Immature natural killer cell (primary cell): Measurements from ENCODE around the gene CLMN. TPM values are rescaled to one million over a fixed set of nuclear protein-coding genes. Genes with fewer than 3 reads are reported as not detected.

ENCODE experiments used
- DNase-seq, 3 donors: peaks; one replicate each; pipeline ENCODE4 v3.0.0; 2022; ENCODE audit warnings: mixed read lengths in 1 of 3
- H3K27ac Mint-ChIP-seq, 6 donors: one replicate each; pipeline ENCODE4 v1.8.0; 2020; ENCODE audit warnings: mixed read lengths in 6 of 6, mild to moderate bottlenecking in 5 of 6, inconsistent platforms in 4 of 6, moderate library complexity in 3 of 6
- H3K27me3 Mint-ChIP-seq, 3 donors: one replicate each; pipeline ENCODE4 v1.8.0; 2020 to 2021; ENCODE audit warnings: low read depth in 3 of 3, mild to moderate bottlenecking in 3 of 3, mixed read lengths in 3 of 3, moderate library complexity in 3 of 3, inconsistent platforms in 1 of 3
- H3K36me3 Mint-ChIP-seq, 3 donors: one replicate each; pipeline ENCODE4 v1.8.0; 2020; ENCODE audit warnings: mixed read lengths in 3 of 3, inconsistent platforms in 2 of 3, mild to moderate bottlenecking in 2 of 3
- H3K4me1 Mint-ChIP-seq, 2 donors: one replicate each; pipeline ENCODE4 v1.8.0; 2020; ENCODE audit warnings: inconsistent platforms in 2 of 2, mild to moderate bottlenecking in 2 of 2, mixed read lengths in 2 of 2, moderate library complexity in 1 of 2
- H3K4me3 Mint-ChIP-seq, 5 donors: one replicate each; pipeline ENCODE4 v1.8.0; 2020; ENCODE audit warnings: mild to moderate bottlenecking in 5 of 5, mixed read lengths in 5 of 5, inconsistent platforms in 3 of 5, moderate library complexity in 3 of 5
- H3K9me3 Mint-ChIP-seq, 6 donors: one replicate each; pipeline ENCODE4 v1.8.0; 2020; ENCODE audit warnings: mild to moderate bottlenecking in 6 of 6, mixed read lengths in 6 of 6, inconsistent platforms in 4 of 6, moderate library complexity in 3 of 6
- polyA plus RNA-seq, 3 donors: library from polyadenylated mRNA; unstranded; fragments of 300-500 nt; fragmentation: Illumina TruSeq; gene quantifications; one replicate each; pipeline ENCODE4 v1.2.3, GENCODE V29; 2021

CLMN gene
- polyA plus RNA-seq, 3 donors from 2014 or later = 0.09 to 0.39 TPM; not detected in 1

DNA sequence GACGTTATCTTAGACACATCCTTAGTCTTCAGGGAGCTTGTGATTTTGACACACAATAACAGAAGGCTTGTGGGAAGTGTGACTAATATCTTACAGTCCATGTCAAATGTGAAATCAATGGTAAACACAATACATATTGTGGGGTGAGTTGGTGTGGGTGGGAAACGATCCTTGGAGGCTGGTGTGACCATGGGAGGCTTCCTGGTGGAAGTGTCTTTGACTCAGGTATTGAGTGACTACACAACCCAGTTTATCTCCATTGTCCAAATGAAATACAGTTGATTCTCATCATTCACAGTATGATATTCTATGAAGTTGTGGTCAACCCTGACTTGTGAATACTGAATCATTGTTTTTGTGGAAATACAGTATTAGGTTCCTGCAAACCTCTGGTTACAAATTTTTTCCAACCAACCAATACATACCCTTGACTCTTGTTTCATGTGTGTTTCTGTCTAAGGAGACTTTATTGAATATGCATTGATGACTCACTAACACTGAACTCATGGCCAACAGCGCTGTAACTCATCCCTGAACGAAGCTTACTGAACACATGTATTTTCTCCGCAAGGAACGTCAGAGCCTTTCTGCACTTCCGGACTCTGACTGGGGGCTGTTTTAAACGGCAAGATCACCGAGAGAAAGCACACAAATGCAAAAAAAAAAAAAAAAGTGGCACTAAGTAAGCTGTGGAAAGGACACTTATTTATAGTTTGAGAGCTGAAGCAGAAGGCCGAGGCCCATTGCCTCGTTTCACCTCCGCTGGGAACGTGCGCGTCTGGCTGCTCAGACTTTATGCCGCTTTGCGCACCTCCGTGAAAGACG is 59.0 kb downstream of the CLMN start:
- no peaks in the 10 kb centered on the region for H3K36me3 Mint-ChIP-seq
- H3K4me3 Mint-ChIP-seq = no peak overlapping the region
- no peaks in the 10 kb centered on the region for H3K4me1 Mint-ChIP-seq
- no peak for DNase-seq
- H3K27me3 Mint-ChIP-seq = peaks cover 0 to 4% (median 0%) of the 10 kb centered on the region in 3 donors
- H3K27ac Mint-ChIP-seq = no peak overlapping the region
- no peaks in the 10 kb centered on the region for H3K9me3 Mint-ChIP-seq

DNA sequence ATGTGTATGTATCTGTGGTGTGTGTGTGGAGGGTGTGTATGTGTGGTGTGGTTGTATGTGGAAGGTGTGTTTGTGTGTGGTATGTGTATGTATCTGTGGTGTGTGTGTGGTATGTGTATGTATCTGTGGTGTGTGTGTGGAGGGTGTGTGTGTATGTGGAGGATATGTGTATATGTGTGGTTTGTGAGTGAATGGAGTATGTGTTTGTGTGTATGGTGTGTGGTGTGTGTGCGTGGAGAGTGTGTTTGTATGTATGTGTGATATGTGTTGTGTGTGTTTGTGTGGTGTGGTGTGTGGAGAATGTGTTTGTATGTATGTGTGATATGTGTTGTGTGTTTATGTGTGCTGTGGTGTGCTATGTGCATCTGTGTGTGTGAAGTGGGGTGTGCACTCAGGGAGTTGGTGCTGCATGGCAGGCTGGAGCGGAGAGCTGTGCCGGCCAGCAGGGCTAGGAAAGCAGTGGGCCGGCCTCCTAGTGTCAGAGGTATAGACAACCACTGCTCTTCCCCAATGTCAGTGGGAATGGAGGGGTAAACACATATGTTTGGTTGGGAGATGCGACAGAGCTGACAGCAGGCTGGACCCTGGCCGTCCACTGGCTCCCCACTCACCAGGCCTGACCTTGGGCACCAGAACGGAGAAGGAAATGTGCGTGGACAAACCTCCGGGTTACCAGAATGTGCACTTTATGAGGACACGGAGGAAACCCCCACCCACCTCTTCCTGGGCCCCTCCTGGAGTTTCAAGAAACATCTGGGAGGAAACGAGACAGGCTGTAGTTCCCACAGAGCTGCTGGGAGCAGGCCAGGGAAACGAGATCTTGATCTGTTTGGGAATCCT is 60.7 kb downstream of the CLMN start:
- H3K27me3 Mint-ChIP-seq = peaks cover 0 to 4% (median 0%) of the 10 kb centered on the region in 3 donors
- no peak overlapping the region for H3K4me3 Mint-ChIP-seq
- no peak for DNase-seq
- no peak overlapping the region for H3K27ac Mint-ChIP-seq
- H3K4me1 Mint-ChIP-seq = no peaks in the 10 kb centered on the region
- H3K9me3 Mint-ChIP-seq = no peaks in the 10 kb centered on the region
- no peaks in the 10 kb centered on the region for H3K36me3 Mint-ChIP-seq

DNA sequence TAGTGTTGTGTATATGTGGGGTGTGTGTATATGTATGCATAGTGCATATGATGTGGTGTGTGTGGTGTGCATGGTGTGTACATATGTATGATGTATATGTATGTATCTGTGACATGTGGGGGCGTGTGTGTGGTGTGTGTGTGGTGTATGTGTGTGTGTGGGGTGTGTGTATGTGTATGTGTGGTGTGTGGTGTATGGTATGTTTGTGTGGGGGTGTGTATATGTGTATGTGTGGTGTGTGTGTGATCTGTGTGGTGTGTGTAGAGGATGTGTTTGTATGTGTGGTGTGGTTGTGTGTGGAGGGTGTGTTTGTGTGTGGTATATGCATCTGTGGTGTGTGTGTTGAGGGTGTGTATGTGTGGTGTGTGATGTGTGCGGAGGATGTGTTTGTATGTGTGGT is 61.6 kb downstream of the CLMN start:
- no peak overlapping the region for H3K27ac Mint-ChIP-seq
- no peak for DNase-seq
- H3K4me3 Mint-ChIP-seq = no peak overlapping the region
- H3K36me3 Mint-ChIP-seq = no peaks in the 10 kb centered on the region
- no peaks in the 10 kb centered on the region for H3K9me3 Mint-ChIP-seq
- peaks cover 0 to 4% (median 0%) of the 10 kb centered on the region in 3 donors for H3K27me3 Mint-ChIP-seq
- no peaks in the 10 kb centered on the region for H3K4me1 Mint-ChIP-seq

DNA sequence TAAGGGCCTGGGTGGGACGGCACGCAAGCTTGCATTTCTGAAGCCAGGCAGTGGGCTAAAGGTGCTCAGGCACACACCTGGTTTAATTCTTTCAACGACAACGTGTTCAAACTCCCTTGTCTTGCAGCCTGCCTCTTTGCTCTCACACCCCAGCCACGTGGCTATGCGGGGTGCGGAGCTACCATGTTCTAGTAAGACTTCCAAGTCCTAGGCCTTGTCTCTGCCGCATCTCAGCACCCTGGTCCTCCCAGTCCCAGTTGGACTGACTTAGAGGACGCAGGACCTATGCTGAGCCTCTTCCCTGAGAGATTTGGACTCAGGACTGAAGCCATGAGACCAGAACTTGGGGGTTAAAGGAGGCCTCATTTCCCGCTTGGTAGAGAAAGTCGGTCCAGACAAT is 62.2 kb downstream of the CLMN start:
- H3K27ac Mint-ChIP-seq = no peak overlapping the region
- no peak overlapping the region for H3K4me3 Mint-ChIP-seq
- no peaks in the 10 kb centered on the region for H3K4me1 Mint-ChIP-seq
- H3K9me3 Mint-ChIP-seq = no peaks in the 10 kb centered on the region
- no peak for DNase-seq
- H3K27me3 Mint-ChIP-seq = peaks cover 0 to 4% (median 0%) of the 10 kb centered on the region in 3 donors
- no peaks in the 10 kb centered on the region for H3K36me3 Mint-ChIP-seq

DNA sequence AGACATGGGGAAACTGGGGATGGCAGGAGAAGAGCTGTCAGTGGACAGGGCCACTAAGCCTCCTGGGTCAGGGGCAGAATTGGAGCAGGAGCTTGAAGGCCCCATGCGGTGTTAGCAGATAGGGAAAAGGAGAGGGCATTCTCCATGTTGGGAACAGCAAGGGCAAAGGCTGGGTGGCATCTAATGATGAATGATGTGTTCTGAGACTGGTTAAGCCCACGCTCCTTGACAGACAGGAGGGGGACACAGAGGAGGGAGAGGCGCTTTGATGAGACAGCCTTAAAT is 63.0 kb downstream of the CLMN start:
- no peaks in the 10 kb centered on the region for H3K36me3 Mint-ChIP-seq
- no peak overlapping the region for H3K27ac Mint-ChIP-seq
- H3K27me3 Mint-ChIP-seq = peaks cover 0 to 6% (median 0%) of the 10 kb centered on the region in 3 donors
- no peak for DNase-seq
- no peaks in the 10 kb centered on the region for H3K9me3 Mint-ChIP-seq
- no peaks in the 10 kb centered on the region for H3K4me1 Mint-ChIP-seq
- no peak overlapping the region for H3K4me3 Mint-ChIP-seq

DNA sequence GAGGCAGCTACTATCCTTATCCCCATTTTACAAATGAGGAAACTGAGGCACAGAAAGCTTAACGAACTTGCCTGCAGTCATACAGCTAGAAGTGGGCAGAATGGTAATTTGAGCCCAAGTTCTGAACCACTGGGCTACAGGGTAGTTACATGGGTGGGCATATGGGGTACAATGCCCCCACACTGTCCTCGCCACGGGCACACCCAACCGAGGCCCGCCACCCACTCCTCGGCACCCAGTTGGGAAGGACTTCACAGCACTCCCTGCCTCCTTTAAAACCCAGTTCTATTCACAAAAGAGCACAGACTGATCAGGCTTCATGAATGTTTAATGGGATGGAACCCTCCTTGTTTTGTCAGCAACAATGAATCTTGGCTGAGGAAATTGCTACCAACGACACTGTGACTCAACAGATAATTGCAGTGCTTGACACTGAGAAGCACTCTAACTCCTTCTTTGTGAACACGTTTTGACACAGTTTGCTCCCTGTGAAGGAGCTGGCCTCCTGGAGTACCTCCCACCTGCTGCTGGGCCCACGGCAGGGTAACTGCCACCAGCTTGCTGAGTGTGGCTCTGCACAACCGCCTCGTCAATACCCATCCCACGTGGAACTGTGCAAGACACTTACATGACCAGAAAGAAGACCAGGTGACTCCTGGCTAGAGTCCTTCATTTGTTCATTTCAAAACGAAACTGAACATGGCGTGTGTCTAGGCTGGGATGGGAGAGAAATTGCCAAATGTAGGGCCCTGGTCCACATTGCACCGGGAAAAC is 63.5 kb downstream of the CLMN start:
- H3K4me3 Mint-ChIP-seq = no peak overlapping the region
- H3K4me1 Mint-ChIP-seq = no peaks in the 10 kb centered on the region
- peaks cover 0 to 6% (median 0%) of the 10 kb centered on the region in 3 donors for H3K27me3 Mint-ChIP-seq
- no peaks in the 10 kb centered on the region for H3K9me3 Mint-ChIP-seq
- no peaks in the 10 kb centered on the region for H3K36me3 Mint-ChIP-seq
- H3K27ac Mint-ChIP-seq = no peak overlapping the region
- no peak for DNase-seq

DNA sequence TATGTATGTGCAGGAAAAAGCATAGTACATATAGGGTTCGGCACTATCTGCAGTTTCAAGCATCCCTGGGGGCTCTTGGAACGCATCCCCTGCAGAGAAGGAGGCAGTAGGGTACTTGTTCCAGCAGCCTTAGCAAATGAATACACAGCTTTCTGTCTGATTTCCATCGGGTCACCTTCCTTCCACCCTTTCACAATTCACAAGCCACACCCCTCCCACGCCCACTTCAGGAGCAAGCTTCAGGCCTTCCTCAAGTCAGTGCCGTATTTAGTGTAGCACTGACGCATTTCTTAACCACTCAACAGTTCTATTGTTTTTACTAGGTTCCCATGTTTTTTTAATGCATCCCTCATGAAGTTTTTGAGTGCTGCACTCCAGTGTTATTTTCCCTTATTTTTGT is 64.2 kb downstream of the CLMN start:
- DNase-seq = no peak
- Mint-ChIP-seq H3K4me3 (no peak overlapping the region), H3K4me1 (no peaks in the 10 kb centered on the region), H3K36me3 (no peaks in the 10 kb centered on the region), H3K27me3 (peaks cover 0 to 9% (median 0%) of the 10 kb centered on the region in 3 donors), H3K9me3 (no peaks in the 10 kb centered on the region), H3K27ac (no peak overlapping the region)

DNA sequence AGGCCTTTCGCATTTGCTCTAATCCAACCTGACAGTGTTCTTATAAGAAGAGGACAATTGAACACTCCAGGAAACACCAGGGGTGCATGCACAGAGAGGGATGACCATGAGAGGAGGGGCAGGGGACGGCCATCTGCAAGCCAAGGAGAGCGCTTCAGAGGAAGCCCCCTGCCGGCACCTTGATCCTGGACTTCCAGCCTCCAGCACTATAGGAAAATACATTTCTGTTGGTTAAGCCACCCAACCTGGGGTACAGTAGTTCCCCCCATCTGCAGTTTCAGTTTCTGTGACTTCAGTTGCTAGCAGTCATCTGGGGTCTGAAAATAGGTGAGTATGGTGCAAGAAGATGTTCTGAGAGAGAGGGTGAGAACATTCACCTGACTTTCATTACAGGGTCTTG is 64.7 kb downstream of the CLMN start:
- DNase-seq = no peak
- H3K9me3 Mint-ChIP-seq = no peaks in the 10 kb centered on the region
- H3K4me3 Mint-ChIP-seq = no peak overlapping the region
- no peaks in the 10 kb centered on the region for H3K4me1 Mint-ChIP-seq
- H3K27me3 Mint-ChIP-seq = peaks cover 0 to 9% (median 0%) of the 10 kb centered on the region in 3 donors
- no peak overlapping the region for H3K27ac Mint-ChIP-seq
- no peaks in the 10 kb centered on the region for H3K36me3 Mint-ChIP-seq

DNA sequence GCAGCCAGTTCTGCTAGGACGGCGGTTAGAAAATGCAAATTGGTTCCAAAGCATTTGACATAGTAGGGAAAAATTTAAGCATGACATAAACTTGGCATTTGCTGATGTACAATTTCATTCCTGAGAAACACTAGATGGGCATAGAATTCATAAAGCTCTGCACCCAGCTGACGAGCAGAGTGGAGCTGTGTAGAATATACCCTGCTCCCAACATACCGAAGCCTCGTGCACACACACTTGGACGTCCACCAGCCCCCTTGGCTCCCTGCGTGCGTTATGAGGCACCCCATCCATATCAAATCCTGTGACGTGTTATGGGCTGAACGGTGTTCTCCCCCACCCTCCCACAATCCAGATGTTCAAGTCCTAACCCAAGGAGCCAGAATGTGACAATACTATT is 65.4 kb downstream of the CLMN start:
- Mint-ChIP-seq H3K9me3 (no peaks in the 10 kb centered on the region), H3K36me3 (no peaks in the 10 kb centered on the region), H3K4me3 (no peak overlapping the region), H3K27ac (no peak overlapping the region), H3K27me3 (peaks cover 0 to 9% (median 0%) of the 10 kb centered on the region in 3 donors), H3K4me1 (no peaks in the 10 kb centered on the region)
- DNase-seq = no peak

DNA sequence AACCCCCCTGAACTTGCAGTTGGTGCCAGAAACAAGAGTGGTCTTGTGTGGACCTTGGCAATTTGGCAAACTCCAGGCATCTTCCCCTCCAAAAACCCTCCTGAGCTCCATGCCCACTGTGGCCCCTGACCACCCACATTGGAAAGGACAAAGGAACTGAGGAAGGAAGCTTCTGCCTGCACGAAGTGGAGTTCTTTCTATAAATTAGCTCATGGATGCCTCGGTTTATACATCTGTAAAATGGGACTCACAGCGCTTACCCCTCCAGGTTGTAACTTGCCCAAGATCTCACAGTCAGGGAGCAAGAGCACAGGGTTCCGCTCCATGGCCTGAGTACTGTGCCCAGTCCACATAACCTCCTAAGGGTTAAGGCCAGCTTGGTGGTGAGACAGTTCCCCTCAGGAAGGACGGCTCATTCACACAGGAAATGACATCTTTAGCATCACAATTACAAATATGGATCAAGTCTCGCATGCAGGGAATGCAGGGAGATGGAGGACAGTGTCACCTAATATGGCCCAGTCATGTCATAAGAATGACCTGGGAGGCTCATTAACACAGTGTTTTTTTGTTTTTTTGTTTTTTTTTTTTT is 66.6 kb downstream of the CLMN start:
- no peaks in the 10 kb centered on the region for H3K4me1 Mint-ChIP-seq
- H3K9me3 Mint-ChIP-seq = no peaks in the 10 kb centered on the region
- no peak for DNase-seq
- H3K27me3 Mint-ChIP-seq = peaks cover 0 to 13% (median 0%) of the 10 kb centered on the region in 3 donors
- H3K27ac Mint-ChIP-seq = no peak overlapping the region
- no peaks in the 10 kb centered on the region for H3K36me3 Mint-ChIP-seq
- H3K4me3 Mint-ChIP-seq = no peak overlapping the region

DNA sequence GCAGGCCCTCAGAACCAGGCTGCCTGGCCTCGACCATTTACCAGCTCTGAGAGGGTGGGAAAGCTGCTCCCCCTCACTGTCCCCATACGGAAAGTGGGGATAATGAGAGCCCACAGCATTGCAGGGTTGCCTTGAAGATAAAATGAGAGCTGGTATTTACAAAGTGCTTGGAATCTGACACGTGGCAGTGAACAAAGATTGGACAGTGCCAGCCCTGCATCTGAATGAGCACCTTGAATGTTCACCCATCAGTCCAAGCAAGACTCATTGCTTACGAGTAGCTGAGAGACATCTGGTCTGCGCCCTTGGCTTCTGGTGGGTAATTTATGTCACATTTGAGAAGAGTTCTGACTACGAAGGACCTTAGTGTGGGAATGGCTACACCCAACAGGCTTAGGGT is 67.5 kb downstream of the CLMN start:
- Mint-ChIP-seq H3K4me1 (no peaks in the 10 kb centered on the region), H3K36me3 (no peaks in the 10 kb centered on the region), H3K27me3 (peaks cover 0 to 13% (median 1%) of the 10 kb centered on the region in 3 donors), H3K4me3 (no peak overlapping the region), H3K9me3 (no peaks in the 10 kb centered on the region), H3K27ac (no peak overlapping the region)
- DNase-seq = no peak

DNA sequence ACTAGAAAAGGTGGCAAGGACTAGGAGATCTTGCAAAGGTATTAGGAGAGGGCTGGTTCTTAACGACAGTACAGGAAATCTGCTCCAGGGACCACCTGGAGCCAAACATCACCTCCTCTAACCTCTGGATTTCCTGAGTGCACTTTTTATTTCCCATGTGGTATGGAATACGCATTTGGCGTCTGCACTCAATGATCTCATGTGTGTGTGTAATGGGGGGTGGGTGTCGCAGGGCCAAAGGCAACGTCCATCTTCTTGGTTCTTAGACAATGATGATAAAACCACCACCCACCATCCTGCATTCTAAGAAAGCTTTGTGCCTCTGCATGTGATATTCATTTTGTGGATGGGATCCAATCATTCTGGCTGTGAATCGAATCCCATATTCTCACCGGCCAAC is 68.8 kb downstream of the CLMN start:
- no peak for DNase-seq
- no peak overlapping the region for H3K4me3 Mint-ChIP-seq
- peaks cover 0 to 13% (median 1%) of the 10 kb centered on the region in 3 donors for H3K27me3 Mint-ChIP-seq
- no peaks in the 10 kb centered on the region for H3K9me3 Mint-ChIP-seq
- H3K36me3 Mint-ChIP-seq = no peaks in the 10 kb centered on the region
- H3K27ac Mint-ChIP-seq = no peak overlapping the region
- no peaks in the 10 kb centered on the region for H3K4me1 Mint-ChIP-seq

DNA sequence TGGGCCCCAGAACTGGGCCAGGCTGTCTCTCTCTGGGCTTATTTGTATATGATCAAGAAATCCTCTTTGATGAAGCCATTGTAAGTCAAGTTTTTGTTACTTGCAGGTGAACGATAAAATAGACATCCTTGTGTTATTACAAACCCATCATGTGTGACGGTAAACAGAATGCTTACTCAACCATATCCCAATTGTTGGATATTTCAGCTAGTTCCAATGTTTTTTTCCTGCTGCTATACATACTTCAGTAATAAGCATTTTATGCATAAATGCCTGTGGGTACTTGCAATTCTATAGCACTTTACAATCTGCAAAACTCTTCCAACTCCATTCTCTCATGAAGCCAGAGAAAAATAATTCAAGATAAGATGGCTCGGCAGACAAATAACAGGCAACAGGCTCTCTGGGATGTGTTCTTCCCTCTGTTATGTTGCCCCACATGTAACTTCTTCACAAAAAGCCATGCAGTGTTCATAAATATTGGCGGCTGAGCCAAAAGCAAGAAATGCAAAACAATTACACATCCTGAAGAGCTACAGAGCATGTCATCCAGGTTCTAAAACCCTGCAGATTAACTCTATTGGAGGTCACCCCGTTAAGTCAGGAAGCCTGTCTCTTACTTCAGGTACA is 69.5 kb downstream of the CLMN start:
- Mint-ChIP-seq H3K36me3 (no peaks in the 10 kb centered on the region), H3K4me3 (no peak overlapping the region), H3K27ac (no peak overlapping the region), H3K4me1 (no peaks in the 10 kb centered on the region), H3K9me3 (no peaks in the 10 kb centered on the region), H3K27me3 (peaks cover 0 to 13% (median 2%) of the 10 kb centered on the region in 3 donors)
- no peak for DNase-seq
